Measurements from ENCODE around the gene PCDHA7. TPM values are rescaled to one million over a fixed set of nuclear protein-coding genes. Genes with fewer than 3 reads are reported as not detected.

PCDHA7 gene
- total and polyA plus RNA-seq, 2 of the 4 experiments (the other 2 are of a cell fraction) = 0.10 to 0.18 TPM

- no peak overlapping the region for H2BK15ac ChIP-seq (ENCODE audit: low read depth, low read length)
- H3K9me3 ChIP-seq (ENCODE audit: control insufficient read depth, insufficient read depth, low read length) = peaks cover 17% of the 10 kb centered on the region
- no peak overlapping the region for H2BK120ac ChIP-seq (ENCODE audit: low read depth, low read length)
- intact Hi-C loops (cut with micrococcal nuclease) (no loop called here), dilution Hi-C loops (cut with HindIII; ENCODE audit: low sequenced_read_pairs, unreplicated experiment) (no loop called here), in situ Hi-C loops (cut with MboI; ENCODE audit: low sequenced_read_pairs) (no loop called here)
- BruUV-seq (replicated peaks) = no TSS peak
- H4K91ac ChIP-seq (ENCODE audit: insufficient read depth, low read depth, low read length) = no peak overlapping the region
- POLR2A ChIA-PET (ENCODE audit: unreplicated experiment) = no interaction called here
- H3K18ac ChIP-seq (ENCODE audit: low read depth, low read length) = no peak overlapping the region
- ATAC-seq (ENCODE audit: low read depth) (no peak), DNase-seq (no peak)
- H3K9me1 ChIP-seq (ENCODE audit: insufficient read depth, low read length) = no peaks in the 10 kb centered on the region
- no peaks in the 10 kb centered on the region for H3K36me3 ChIP-seq (ENCODE audit: control insufficient read depth, insufficient read depth, low read length)
- no peak overlapping the region for H3K14ac ChIP-seq (replicated peaks; ENCODE audit: low read depth, low read length)
- H3K4me1 ChIP-seq (ENCODE audit: control insufficient read depth, insufficient read depth, low read length) = no peaks in the 10 kb centered on the region
- H3K27me3 ChIP-seq (ENCODE audit: control insufficient read depth, insufficient read depth, low read length) = no peaks in the 10 kb centered on the region
- H3K4me2 ChIP-seq (ENCODE audit: low read depth, low read length) = no peak overlapping the region
- H4K20me1 ChIP-seq (ENCODE audit: insufficient read depth, low read length) = no peaks in the 10 kb centered on the region
- H3K56ac ChIP-seq (ENCODE audit: extremely low read depth, insufficient read depth, low read length) = no peak overlapping the region
- WGBS, 2 experiments (ENCODE audit: extremely low coverage in 2 of 2, insufficient read length in 1 of 2) = 44% methylated on average over 79 of the region's 103 CpGs; no CpG with 5 or more reads in 1 of the 2 experiments
- no peak overlapping the region for H4K5ac ChIP-seq (ENCODE audit: low read depth, low read length)
- H2AK9ac ChIP-seq (replicated peaks; ENCODE audit: low read depth, low read length, poor library complexity) = no peak overlapping the region
- TF ChIP-seq RAD21 (IDR thresholded peaks at IDR 0.05; ENCODE audit: low read length) (no peak), FOS (IDR thresholded peaks at IDR 0.05; ENCODE audit: low read depth, low read length) (no peak), MXI1 (IDR thresholded peaks at IDR 0.05; ENCODE audit: borderline replicate concordance, low read depth, low read length) (no peak), POLR2A (IDR thresholded peaks at IDR 0.05; ENCODE audit: low read depth, low read length) (no peak), CTCF (conservative IDR thresholded peaks at IDR 0.05; ENCODE audit: low read depth, low read length) (no peak), MAFK (IDR thresholded peaks at IDR 0.05; ENCODE audit: low read depth, low read length) (no peak), SMC3 (IDR thresholded peaks at IDR 0.05; ENCODE audit: low read depth, low read length) (no peak), CHD1 (IDR thresholded peaks at IDR 0.05; ENCODE audit: low read depth, low read length) (no peak), NFE2L2 (IDR thresholded peaks at IDR 0.05; ENCODE audit: low read depth, low read length) (no peak), RFX5 (IDR thresholded peaks at IDR 0.05; ENCODE audit: low read depth, low read length) (no peak)
- no peak overlapping the region for H3K9ac ChIP-seq (ENCODE audit: low read depth, low read length)
- H2AK5ac ChIP-seq (ENCODE audit: low read depth, low read length) = no peak overlapping the region
- no peak overlapping the region for H2BK20ac ChIP-seq (ENCODE audit: low read depth, low read length)
- H3K27ac ChIP-seq (ENCODE audit: insufficient read depth, low read length) = no peak overlapping the region
- no peak overlapping the region for H2AFZ ChIP-seq (replicated peaks; ENCODE audit: low read length, poor library complexity)
- H4K8ac ChIP-seq (ENCODE audit: low read depth in 2 of 2, low read length in 2 of 2) = no peak overlapping the region
- no peak overlapping the region for H2BK5ac ChIP-seq (ENCODE audit: low read depth, low read length, poor library complexity, severe bottlenecking)
- H3K4me3 ChIP-seq (ENCODE audit: insufficient read depth, low read depth, low read length) = no peak overlapping the region
- H3K4ac ChIP-seq (ENCODE audit: low read depth, low read length) = no peak overlapping the region
- CTCF ChIA-PET = no interaction called here
- H3K23ac ChIP-seq (ENCODE audit: low read depth, low read length) = no peak overlapping the region
- H3K79me1 ChIP-seq (ENCODE audit: low read depth in 1 of 2, low read length in 2 of 2) = no peaks in the 10 kb centered on the region
Measured at GRCh38 chr5:140835622-140836510, 1.8 kb downstream of the PCDHA7 start.

All from IMR-90 (cell line).